Loucy (cell line): ENCODE measurements around the gene PLA2G4E.

Experiments used
- CTCF ChIP-seq: fragments of 200-600 bp; sonication (generic); conservative IDR thresholded peaks from 2 replicates; pipeline ENCODE4 v1.5.1; 2014; ENCODE audit warnings: mild to moderate bottlenecking, antibody characterized with exemption, low read length
- EZH2phosphoT487 ChIP-seq: fragments of 200-600 bp; IDR thresholded peaks from 2 replicates; pipeline ENCODE4 v1.6.1; 2018; ENCODE audit warnings: antibody characterized with exemption, mild to moderate bottlenecking, moderate library complexity, borderline replicate concordance

- no peak for TF ChIP-seq CTCF
- TF ChIP-seq EZH2phosphoT487, result no peak
Observed at GRCh38 chr15:42058791-42059190, 37.9 kb upstream of the PLA2G4E start.
